Measurements from ENCODE around the gene GOLIM4.
"Not testable (repeated sequence)": the region's sequence is repeated elsewhere in the genome, so short reads cannot be mapped to it uniquely, and the experiment has no call there.

The GOLIM4 gene, protein sequence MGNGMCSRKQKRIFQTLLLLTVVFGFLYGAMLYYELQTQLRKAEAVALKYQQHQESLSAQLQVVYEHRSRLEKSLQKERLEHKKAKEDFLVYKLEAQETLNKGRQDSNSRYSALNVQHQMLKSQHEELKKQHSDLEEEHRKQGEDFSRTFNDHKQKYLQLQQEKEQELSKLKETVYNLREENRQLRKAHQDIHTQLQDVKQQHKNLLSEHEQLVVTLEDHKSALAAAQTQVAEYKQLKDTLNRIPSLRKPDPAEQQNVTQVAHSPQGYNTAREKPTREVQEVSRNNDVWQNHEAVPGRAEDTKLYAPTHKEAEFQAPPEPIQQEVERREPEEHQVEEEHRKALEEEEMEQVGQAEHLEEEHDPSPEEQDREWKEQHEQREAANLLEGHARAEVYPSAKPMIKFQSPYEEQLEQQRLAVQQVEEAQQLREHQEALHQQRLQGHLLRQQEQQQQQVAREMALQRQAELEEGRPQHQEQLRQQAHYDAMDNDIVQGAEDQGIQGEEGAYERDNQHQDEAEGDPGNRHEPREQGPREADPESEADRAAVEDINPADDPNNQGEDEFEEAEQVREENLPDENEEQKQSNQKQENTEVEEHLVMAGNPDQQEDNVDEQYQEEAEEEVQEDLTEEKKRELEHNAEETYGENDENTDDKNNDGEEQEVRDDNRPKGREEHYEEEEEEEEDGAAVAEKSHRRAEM

GRCh38 chr3:168095611-168096209, at the start of gene GOLIM4:
Gene GOLIM4 (minus strand): TSS chr3:168095924. CDS start chr3:168095285, 639 bp downstream.
- peak in 1 of 4 experiments; percentile 19 for DNase-seq

- no peak for DNase-seq
Measured at GRCh38 chr3:168141405-168141998, 45.8 kb upstream of the GOLIM4 start.

GRCh38 chr3:168139947-168140346, 44.2 kb upstream of the GOLIM4 start:
- no peak for DNase-seq

DNA sequence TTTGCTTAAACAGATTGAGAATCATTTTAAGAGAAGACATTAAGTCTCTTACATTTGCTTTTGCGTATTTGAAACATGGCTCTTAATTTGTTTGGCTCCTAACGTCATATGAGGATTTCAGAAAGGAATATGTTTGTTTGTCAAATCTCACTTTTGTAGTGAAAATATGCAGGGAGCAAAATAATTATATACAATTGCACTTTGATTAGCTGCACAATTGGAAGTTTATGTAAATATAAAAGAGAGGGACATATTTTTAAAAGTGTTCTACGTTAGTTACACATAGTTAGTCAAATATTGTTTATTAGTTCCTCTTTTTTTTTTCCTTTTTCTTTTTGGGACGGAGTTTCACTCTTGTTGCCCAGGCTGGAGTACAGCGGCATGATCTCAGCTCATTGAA, 42.7 kb upstream of the GOLIM4 start:
- DNase-seq, result no peak

DNA sequence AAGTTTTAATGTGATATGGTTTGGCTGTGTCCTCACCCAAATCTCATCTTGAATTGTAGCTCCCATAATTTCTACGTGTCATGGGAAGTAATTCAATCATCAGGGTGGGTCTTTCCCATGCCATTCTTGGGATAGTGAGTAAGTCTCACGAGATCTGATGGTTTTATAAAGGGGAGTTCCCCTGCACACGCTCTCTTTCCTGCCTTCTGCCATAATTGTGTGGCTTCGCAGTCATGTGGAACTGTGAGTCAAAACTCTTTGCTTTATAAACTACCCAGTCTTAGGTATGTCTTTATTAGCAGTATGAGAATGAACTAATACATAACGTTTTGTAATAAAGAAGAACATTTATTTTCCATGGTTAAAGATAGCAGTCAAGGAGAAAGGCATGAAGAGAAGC, 39.2 kb upstream of the GOLIM4 start:
- no peak for DNase-seq

DNA sequence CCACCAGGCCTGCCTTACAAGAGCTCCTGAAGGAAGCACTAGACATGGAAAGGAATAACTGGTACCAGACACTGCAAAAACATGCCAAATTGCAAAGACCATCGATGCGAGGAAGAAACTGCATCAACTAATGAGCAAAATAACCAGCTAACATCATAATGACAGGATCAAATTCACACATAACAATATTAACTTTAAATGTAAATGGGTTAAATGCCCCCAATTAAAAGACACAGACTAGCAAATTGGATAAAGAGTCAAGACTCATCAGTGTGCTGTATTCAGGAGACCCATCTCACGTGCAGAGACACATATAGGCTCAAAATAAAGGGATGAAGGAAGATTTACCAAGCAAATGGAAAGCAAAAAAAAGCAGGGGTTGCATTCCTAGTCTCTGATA, 34.5 kb upstream of the GOLIM4 start:
- not testable (repeated sequence) for DNase-seq

- not testable (repeated sequence) for DNase-seq
Measured at GRCh38 chr3:168128463-168128862, 32.7 kb upstream of the GOLIM4 start.

- DNase-seq, result no peak
Measured at GRCh38 chr3:168127466-168127865, 31.7 kb upstream of the GOLIM4 start.

DNA sequence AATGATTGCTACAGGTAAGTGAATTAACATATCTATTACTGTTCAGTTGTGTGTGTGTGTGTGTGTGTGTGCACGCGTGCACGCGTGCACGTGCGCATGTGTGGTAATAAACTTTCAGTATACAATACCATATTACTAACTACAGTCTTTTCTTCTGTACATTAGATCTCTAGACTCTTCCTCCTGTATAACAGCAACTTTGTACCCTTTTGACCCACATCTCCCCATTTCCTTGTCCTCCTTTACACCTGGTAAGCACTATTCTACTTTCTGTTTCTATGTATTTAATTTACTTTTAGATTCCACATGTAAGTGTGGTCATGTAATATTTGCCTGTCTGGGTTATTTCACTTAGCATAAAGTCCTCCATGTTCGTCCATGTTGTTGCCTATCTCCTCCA, 29.1 kb upstream of the GOLIM4 start:
- no peak for DNase-seq

DNA sequence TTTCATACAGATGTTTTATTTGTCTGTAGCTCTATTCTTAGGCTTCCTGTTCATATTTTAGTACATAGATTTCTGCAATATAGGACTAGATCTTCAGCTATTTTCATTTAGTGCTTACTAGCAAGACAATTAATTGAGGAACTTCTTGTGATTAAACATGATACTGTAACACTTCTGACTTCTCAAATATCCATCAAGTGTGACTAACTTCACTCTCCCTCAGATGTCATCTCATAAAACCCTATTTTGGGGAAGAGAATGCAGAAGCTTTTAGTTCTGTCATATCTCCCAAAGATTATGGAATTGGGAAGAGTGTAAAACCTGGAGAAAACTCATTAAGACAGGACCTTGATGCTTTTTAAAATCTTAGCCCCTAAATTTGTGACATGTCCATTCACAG, 28.6 kb upstream of the GOLIM4 start:
- DNase-seq, result no peak

DNA sequence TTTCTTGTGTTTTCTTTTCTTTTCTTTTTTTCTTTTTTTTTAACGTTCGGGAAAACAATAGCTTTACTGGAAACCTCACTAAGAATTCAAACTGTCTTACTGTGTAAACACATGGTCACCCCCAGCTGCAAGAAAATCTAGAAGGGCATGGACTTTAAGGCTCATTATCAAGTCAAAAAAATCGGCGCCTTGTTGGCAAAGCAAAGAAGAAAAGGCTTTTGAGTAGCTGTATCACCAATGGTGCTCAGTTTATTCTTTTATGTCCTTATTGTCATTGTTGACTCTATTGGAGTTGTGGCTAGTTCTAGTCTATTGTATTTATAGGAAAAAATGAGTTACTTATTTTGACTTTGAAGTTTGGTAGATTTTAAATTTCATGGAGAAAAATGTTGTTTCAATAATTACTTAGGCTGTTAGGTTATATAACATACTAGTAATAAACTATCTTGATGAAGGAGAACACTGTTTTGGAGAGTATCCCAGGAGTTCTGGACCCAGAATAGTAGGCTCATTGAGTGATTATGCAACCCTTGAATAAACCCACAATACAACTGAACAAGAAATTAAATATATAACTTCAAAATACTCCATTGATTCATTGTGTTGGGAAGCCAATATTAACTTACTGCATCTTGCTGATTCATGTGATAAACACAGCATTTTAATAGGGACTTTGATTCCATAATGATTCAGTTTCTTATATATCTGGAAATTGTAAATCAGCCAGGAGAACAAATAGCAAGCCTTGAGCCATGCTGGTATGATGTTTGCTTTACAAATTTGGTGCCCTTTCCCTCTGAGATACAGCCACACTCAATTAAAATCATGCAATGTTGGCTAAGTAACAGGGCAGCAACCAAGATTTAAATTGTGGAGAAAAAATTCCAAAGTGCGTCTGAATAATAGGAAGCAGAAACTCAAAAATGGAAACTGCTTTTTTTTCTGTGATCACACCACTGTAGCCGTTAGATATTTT, 27.8 kb upstream of the GOLIM4 start:
- DNase-seq, result no peak

DNA sequence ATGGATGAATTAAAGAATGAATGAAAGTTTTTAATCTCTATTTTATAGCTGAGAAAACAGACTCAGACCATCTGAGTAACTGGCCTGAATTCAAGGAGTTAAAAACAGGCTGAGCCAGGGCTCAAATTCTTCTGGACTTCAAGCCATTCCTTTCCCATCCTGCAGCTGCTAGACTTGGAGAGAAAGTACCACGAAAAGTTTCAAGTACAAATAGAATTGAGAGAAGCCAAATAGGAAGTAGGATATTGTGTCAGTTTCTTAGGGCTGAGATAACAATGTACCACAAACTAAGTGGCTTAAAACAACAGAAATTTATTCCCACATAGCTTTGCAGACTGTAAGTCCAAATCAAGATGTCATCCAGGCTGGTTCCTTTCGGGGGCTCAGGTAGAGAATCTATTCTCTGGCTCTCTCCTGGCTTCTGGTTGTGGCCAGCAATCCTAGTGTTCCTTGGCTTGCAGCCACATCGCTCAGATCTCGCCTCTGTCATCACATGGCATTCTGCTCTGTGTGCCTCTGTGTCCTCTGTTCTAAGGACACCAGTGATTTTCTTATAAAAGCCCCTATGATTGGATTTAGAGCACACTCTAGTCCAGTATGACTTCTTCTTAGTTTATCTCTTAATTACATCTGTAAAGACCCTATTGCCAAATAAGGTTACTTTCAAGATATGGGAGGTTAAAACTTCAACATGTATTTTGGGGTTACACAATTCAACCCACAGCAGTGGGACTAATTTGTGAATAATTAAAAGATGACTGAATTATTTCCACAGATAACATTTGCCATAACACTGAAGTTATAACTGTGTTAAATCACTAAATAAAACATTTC, 25.7 kb upstream of the GOLIM4 start:
- DNase-seq, result no peak

- DNase-seq, result no peak
Measured at GRCh38 chr3:168117853-168118313, 22.2 kb upstream of the GOLIM4 start.

DNA sequence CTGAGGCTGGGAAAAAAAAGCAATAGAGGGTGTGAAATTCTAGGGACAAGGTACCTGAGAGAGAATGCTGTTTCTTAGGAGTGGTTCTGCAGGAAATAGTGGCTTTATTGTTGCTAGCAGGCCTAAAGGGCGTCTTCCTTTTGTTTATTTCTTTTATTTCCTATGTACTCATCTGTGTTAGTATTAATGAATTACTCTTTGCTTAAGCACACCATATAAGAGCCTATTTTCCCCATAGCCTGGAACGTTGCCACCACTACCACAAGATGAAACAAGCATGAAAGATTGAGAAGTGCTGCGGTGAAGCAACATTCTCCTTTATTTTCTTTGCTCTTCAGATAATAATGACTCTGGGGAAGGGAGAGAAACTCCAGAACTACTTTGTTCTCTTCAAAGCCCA, 21.3 kb upstream of the GOLIM4 start:
- DNase-seq, result no peak

GRCh38 chr3:168116279-168116678, 20.6 kb upstream of the GOLIM4 start:
- no peak for DNase-seq

GRCh38 chr3:168113848-168114247, 18.1 kb upstream of the GOLIM4 start:
- DNase-seq, result no peak

DNA sequence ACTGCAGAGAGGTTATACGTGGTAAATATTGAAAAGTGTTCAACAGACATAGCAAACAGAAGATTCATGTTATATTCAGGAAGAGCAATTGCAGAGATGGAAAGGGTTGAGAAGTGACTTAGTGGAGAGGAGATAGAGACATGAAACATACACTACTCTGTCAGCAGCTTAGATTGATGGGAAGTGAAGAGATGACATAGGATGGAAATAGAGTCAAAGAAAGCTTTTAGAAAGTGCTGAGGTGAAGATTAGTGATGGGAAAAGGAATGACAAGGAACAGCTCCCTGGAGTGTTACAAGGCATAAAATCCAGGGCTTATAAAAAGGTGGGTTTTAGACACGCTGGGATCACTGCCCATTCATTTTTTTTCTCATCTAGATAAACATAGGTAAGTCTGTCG, 17.2 kb upstream of the GOLIM4 start:
- DNase-seq, result no peak

GRCh38 chr3:168104361-168104760, 8.6 kb upstream of the GOLIM4 start:
- no peak for DNase-seq

- DNase-seq, result no peak
Measured at GRCh38 chr3:168102735-168103410, 7.1 kb upstream of the GOLIM4 start.

GRCh38 chr3:168100777-168101492, 5.2 kb upstream of the GOLIM4 start:
- DNase-seq, result no peak
